SIG-M5 treated with dmso at 0.1 percent for 504 hours (cell line): Measurements from ENCODE around the gene IRAK3.
"Not testable (repeated sequence)": the region's sequence is repeated elsewhere in the genome, so short reads cannot be mapped to it uniquely, and the experiment has no call there.

Source experiments
- DNase-seq: peaks from one replicate; lab custom pipeline; 2025; ENCODE audit not compliant: unreplicated experiment; lab: John Stamatoyannopoulos, UW

The IRAK3 gene

GRCh38 chr12:66301944-66302826 is 113.2 kb downstream of the IRAK3 start, which contains the start of gene HELB:
Gene HELB (plus strand): TSS chr12:66302493. CDS start chr12:66302604, 111 bp downstream.
- DNase-seq: peak; percentile 98

GRCh38 chr12:66302827-66303169 is 113.8 kb downstream of the IRAK3 start:
- no peak for DNase-seq

GRCh38 chr12:66303316-66303804 is 114.3 kb downstream of the IRAK3 start:
- DNase-seq: not testable (repeated sequence)
